ENCODE measurements around the gene BRSK1. TPM values are rescaled to one million over a fixed set of nuclear protein-coding genes. Genes with fewer than 3 reads are reported as not detected.
A peak's percentile ranks its signal among the peaks of the same experiment; 100 is the strongest.

BRSK1 gene
- total and polyA plus RNA-seq, 2 of the 13 experiments (the other 11 are each of a cell fraction or from before 2014, with no cell fraction given) = 0.18 to 1.2 TPM

DNA sequence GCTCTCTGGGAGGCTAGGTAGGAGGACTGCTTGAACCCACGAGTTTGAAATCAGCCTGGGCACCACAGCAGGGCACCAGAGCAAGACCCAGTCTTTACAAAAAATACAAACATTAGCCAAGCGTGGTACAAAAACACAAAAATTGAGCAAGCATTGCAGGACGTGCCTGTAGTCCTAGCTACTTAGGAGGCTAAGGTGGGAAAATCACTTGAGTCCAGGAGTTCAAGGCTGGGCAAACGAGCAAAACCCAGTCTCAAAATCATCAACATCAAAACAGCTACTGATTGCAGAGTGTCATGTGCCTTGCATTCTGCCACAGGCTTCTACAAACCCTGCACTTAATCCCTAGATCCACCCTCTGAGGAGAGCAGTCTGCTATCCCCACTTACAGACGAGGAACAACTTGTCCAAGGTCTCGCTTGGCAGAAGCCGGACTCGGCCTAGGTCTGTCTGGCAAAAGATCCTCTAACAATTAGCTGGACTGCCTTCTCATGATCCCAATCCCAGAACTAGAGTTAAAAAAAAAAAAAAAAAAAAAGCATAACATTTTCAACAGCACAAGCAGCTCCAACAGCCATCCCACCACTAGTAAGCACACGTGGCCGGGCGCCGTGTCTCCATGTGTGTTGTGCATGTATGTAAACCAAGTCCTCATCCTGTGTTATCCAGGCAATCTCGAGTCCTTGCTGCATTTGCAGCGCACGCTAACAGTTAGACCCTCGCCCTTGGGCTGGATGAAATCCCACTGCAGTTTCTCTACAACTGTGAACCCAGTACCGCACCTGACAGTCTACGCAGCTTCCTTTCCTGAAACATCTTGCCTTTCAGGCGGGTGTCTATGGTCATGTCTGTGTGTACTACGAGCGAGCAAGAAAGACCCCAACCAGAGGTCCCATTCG lies 27.0 kb upstream of the BRSK1 start (continued):
- TF ChIP-seq, protein P1, sequence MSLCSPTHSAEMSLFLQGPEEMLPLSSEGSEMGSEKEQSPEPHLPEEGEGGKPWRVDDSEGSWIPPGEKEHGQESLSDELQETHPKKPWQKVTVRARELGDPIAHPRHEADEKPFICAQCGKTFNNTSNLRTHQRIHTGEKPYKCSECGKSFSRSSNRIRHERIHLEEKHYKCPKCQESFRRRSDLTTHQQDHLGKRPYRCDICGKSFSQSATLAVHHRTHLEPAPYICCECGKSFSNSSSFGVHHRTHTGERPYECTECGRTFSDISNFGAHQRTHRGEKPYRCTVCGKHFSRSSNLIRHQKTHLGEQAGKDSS (CRISPR knock-in tag; IDR thresholded peaks at IDR 0.05; ENCODE audit: borderline replicate concordance, low read depth) = peak; percentile 59; the same call in 1 of the 2 replicates
- TF ChIP-seq HOXD1 (CRISPR knock-in tag; IDR thresholded peaks at IDR 0.05) = no peak
- no peak for TF ChIP-seq ZNF550 (CRISPR knock-in tag; IDR thresholded peaks at IDR 0.05; ENCODE audit: borderline replicate concordance)
- TF ChIP-seq SIN3B (IDR thresholded peaks at IDR 0.05; ENCODE audit: low read length) = no peak
- TF ChIP-seq ZFX (CRISPR knock-in tag; IDR thresholded peaks at IDR 0.05; ENCODE audit: low read depth) = no peak; the same call in 1 of the 2 replicates
- TF ChIP-seq ZNF614 (CRISPR knock-in tag; IDR thresholded peaks at IDR 0.05; ENCODE audit: borderline replicate concordance) = peak; percentile 44; the same call in 1 of the 2 replicates
- TF ChIP-seq ZNF713 (CRISPR knock-in tag; IDR thresholded peaks at IDR 0.05) = no peak
- no peak for TF ChIP-seq RBM39 (IDR thresholded peaks at IDR 0.05; ENCODE audit: low read depth, low read length, poor library complexity, severe bottlenecking)
- no peak for TF ChIP-seq SETDB1 (CRISPR knock-in tag; IDR thresholded peaks at IDR 0.05; ENCODE audit: borderline replicate concordance)
- TF ChIP-seq, protein P2, sequence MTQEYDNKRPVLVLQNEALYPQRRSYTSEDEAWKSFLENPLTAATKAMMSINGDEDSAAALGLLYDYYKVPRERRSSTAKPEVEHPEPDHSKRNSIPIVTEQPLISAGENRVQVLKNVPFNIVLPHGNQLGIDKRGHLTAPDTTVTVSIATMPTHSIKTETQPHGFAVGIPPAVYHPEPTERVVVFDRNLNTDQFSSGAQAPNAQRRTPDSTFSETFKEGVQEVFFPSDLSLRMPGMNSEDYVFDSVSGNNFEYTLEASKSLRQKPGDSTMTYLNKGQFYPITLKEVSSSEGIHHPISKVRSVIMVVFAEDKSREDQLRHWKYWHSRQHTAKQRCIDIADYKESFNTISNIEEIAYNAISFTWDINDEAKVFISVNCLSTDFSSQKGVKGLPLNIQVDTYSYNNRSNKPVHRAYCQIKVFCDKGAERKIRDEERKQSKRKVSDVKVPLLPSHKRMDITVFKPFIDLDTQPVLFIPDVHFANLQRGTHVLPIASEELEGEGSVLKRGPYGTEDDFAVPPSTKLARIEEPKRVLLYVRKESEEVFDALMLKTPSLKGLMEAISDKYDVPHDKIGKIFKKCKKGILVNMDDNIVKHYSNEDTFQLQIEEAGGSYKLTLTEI (CRISPR knock-in tag; conservative IDR thresholded peaks at IDR 0.05) = no peak
- no peak for TF ChIP-seq FOSL1 (CRISPR knock-in tag; IDR thresholded peaks at IDR 0.05; ENCODE audit: borderline replicate concordance)
- no peak for TF ChIP-seq ZNF17 (CRISPR knock-in tag; IDR thresholded peaks at IDR 0.05)
- no peak for TF ChIP-seq NAIF1 (CRISPR knock-in tag; IDR thresholded peaks at IDR 0.05; ENCODE audit: borderline replicate concordance)
- no peak for TF ChIP-seq MLLT10 (CRISPR knock-in tag; IDR thresholded peaks at IDR 0.05)
- peak; percentile 72; the same call in 1 of the 2 replicates for TF ChIP-seq DPF2 (CRISPR knock-in tag; IDR thresholded peaks at IDR 0.05; ENCODE audit: borderline replicate concordance, low read depth)
- no peak for TF ChIP-seq ZNF20 (CRISPR knock-in tag; IDR thresholded peaks at IDR 0.05)
- TF ChIP-seq ONECUT2 (CRISPR knock-in tag; IDR thresholded peaks at IDR 0.05) = no peak
- TF ChIP-seq, protein P3, sequence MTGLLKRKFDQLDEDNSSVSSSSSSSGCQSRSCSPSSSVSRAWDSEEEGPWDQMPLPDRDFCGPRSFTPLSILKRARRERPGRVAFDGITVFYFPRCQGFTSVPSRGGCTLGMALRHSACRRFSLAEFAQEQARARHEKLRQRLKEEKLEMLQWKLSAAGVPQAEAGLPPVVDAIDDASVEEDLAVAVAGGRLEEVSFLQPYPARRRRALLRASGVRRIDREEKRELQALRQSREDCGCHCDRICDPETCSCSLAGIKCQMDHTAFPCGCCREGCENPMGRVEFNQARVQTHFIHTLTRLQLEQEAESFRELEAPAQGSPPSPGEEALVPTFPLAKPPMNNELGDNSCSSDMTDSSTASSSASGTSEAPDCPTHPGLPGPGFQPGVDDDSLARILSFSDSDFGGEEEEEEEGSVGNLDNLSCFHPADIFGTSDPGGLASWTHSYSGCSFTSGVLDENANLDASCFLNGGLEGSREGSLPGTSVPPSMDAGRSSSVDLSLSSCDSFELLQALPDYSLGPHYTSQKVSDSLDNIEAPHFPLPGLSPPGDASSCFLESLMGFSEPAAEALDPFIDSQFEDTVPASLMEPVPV (CRISPR knock-in tag; IDR thresholded peaks at IDR 0.05) = no peak
- TF ChIP-seq, protein P4, sequence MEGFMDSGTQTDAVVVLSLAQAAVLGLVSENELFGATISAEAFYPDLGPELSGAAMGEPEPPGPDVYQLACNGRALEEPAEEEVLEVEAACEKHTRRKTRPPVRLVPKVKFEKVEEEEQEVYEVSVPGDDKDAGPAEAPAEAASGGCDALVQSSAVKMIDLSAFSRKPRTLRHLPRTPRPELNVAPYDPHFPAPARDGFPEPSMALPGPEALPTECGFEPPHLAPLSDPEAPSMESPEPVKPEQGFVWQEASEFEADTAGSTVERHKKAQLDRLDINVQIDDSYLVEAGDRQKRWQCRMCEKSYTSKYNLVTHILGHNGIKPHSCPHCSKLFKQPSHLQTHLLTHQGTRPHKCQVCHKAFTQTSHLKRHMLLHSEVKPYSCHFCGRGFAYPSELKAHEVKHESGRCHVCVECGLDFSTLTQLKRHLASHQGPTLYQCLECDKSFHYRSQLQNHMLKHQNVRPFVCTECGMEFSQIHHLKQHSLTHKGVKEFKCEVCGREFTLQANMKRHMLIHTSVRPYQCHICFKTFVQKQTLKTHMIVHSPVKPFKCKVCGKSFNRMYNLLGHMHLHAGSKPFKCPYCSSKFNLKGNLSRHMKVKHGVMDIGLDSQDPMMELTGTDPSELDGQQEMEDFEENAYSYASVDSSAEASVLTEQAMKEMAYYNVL (CRISPR knock-in tag; IDR thresholded peaks at IDR 0.05; ENCODE audit: borderline replicate concordance) = no peak
- TF ChIP-seq ZNF317 (CRISPR knock-in tag; IDR thresholded peaks at IDR 0.05) = no peak
- TF ChIP-seq MEF2D (CRISPR knock-in tag; IDR thresholded peaks at IDR 0.05) = no peak; the same call in 1 of the 2 replicates
- TF ChIP-seq, protein P5, sequence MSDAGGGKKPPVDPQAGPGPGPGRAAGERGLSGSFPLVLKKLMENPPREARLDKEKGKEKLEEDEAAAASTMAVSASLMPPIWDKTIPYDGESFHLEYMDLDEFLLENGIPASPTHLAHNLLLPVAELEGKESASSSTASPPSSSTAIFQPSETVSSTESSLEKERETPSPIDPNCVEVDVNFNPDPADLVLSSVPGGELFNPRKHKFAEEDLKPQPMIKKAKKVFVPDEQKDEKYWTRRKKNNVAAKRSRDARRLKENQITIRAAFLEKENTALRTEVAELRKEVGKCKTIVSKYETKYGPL (CRISPR knock-in tag; IDR thresholded peaks at IDR 0.05) = no peak
